Skin of body (tissue), 2 donors: Measurements from ENCODE around the gene RAI1. TPM values are rescaled to one million over a fixed set of nuclear protein-coding genes. Genes with fewer than 3 reads are reported as not detected.

Source experiments
- DNase-seq: peaks from one replicate; lab custom pipeline; 2025; lab: John Stamatoyannopoulos, UW
- total RNA-seq: library from RNA; depleted of rRNA; stranded (reverse); fragments of >200 nt; gene quantifications from one replicate; pipeline ENCODE4 v1.2.3, GENCODE V29; 2014

The RAI1 gene
- total RNA-seq, 1 donor from 2014 or later: 11.4 TPM

DNA sequence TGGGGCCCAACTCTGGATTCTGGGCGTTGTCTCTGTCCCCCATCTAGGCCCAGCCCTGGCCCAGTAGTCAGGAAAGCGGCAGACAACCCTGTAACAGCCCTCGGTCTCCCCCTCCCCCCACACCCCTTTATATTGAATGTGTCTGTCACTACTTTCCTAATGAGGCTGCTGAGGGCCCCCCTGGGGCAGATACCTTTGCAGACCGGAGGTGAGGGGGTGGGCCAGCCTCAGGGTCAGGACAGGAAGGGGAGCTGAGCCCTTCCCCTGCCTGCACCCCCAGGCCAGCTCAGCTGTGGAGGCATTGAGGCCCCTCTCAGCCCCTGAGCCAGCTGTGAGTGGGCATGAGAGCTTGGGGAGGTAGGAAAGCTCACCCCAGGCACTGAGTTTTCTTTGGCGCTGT lies 17.1 kb downstream of the RAI1 start:
- no peak for DNase-seq

DNA sequence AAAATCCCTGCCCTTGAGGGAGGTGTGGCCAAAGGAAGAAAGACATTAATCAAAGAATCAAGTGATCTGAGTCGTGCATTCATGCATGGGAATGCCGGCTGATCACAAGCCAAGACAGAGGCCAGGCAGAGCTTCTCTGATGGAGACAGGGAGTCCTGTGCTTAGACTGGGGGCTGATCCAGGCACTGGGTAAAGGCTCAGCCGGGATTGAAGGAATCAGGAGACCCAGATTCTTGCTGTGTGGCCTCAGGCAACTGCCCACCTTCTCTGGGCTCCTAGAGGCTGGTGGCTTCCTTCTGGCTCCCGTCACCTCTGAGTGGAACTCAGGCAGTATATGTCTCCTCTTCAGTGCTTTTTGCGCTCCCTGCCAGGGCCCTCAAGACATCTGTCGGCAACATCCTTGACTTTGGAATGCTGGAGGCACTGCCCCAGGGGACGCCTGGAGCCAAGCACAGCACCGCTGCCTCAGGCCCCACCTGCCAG lies 17.7 kb downstream of the RAI1 start:
- DNase-seq: peak; percentile 21

DNA sequence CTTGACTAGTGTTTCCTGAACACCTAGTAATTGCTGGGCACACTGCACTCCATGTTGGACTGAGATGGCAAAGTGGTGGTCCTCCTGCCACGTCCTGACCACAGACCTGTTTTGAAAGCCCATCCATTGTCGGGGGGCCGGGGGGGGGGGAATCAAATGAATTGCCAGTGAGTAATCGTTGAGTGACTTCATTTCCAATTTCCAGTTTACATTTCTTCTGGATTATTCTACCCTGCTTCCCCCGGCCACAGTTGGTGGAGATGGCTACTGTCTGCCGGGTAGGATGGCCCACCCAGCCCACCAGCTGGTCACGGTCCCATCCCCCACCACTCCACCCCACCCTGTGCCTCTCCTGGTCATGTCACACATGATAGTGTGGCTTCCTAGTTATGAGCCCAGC lies 18.2 kb downstream of the RAI1 start:
- no peak for DNase-seq

DNA sequence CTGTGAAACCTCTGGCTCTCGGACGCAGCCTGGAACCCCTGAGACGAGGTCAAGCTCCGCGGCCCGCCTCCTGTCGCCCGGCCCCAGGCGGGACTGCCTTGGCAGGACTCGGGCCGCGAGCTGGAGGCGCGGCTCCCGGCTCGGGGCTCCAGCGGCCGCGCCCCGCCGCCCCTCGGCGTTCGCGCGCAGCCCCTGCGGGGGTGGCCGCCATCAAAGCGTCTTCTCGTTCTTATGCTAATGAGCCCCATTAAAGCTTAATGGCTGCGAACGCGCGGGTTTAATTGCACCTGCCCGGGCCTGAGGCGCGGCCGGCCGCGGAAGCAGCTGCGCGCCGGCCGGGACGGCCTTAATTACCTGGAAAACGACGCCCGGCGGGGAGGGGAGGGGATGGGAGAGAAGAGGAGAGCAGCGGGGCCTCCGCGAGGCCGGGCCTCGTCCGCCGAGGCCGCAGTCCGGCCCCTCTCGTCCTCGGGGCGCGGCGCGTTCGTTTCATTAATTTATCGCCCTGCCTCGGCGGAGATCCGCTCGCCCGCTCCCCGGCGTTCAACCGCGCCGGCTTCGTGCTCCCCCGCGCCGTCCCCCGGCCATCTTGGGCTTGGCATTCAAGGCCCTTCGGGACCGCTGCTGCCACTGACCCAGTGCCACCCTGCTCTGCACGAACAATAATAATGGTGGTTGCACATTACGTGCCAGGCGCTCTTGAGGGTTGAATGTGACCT lies 19.2 kb downstream of the RAI1 start:
- DNase-seq: no peak

DNA sequence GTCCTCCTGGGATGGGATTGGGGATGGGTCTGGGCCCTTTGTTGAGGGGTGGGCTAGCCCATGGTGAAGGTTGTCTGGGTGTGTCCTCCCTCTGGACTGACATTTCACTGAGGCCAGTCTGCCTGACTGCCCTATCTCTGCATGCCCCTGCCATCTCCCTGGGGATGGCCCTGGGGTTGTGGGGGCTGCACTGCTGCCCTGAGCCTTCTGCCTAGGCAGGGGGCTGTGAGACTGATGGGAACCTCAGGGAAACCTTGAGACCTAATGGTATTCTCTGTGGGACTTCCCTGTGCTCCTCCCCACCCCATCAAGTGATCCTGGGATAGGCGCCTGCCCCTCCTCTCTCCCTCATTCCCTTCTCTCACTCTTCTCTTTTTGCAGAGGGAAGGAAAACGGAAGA lies 19.9 kb downstream of the RAI1 start:
- DNase-seq: no peak

DNA sequence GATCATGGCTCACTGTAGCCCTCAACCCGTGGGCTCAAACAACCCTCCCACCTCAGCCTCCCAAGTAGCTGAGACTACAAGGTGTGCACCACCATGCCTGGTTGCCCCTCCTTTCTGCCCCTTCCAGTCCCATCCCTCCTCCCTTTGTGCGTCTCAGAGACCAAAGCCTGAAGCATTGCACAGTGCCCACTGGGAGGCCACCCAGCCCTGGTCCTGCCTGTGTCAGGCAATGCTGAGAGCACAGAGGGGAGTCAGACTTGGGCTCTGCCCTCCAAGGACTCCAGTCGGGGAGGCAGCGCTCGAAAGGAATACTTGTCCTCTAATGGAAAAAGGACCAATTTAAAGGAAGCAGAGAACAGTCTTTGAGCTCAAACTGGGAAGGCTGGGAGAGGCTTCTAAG lies 20.4 kb downstream of the RAI1 start:
- DNase-seq: no peak

DNA sequence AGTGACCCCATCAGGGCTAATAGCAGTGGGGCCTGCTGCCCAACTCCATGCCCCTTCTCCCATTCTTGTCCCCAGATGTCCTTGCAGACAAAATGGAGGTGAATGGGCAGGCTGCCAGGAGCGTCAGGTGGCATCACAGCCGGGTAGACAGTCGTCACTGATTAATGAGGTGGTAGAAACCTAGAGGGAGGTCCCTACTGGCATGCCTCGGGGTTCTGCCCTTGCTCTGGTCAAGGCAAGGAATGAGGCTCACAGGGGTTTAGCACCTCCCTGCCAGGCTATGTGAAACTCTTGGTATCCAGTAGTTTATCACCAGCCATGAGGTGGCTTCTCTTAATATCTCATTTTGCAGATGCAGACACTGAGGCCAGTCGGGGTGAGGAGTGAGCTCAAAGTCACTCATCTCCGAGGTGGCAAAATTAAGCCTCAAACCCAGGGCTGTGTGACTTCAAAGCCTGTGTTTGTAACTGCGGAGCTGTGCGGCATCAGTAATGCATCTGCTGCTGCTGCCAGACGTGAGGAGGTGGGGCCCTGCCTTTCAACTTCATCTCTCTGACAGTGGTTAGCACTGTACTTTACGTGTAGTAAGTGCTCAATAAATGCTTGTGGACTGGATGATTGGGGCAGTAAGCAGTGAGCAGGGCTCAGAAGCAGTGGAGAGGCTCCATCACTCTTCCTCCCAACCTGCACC lies 21.3 kb downstream of the RAI1 start:
- no peak for DNase-seq

DNA sequence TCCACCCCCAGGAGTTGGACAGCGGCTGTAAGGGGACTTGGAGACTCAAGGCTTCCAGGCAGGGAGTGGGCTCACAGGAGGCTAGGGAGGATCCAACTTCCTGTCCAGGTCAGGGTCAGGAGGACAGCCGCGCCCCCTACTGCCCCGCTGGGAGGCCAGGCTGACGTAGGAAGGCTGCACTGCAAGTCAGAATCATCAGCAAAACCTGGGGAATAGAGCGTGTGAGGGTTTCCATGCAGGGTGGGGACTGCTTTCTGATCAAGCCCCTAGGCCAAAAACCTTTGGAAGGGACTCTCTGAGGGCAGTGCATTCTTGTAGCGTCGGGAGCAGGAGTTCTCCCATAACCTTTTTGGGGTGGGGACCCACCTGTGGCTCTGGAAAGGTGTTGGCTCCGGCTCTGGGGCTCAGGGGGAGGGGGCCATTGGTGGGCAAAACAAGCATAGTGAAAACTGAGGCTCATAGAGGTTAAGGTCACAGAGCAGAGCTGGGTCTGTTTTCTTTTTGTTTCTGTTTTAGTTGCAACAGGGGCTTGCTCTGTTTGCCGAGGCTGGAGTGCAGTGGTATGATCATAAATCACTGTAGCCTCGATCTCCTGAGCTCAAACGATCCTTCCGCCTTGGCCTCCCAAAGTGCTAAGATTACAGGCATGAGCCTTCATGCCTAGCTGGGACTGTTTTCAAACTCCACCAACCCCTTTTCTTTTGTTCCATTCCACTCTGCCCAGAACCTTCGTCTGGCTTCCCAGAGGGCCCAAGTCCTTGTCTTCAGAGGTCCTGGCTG lies 22.1 kb downstream of the RAI1 start:
- DNase-seq: no peak

DNA sequence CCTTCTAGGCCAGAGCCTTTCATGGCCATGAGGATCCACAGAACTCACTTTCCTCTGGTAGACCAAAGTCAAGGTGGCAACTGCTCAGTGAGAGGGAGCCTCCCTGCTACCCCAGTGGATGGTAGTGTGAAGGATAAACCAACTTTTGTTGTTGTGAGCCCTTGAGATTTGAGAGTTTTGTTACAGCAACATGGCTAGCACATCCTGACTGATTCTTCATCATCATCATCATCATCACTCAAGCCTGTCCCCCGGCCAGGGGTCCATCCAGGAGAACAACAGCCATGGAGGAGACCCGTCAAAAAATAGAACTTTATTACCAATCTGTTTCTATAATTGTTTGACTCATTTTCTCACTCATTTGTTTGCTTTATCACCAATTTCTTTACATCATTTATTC lies 23.7 kb downstream of the RAI1 start:
- no peak for DNase-seq

DNA sequence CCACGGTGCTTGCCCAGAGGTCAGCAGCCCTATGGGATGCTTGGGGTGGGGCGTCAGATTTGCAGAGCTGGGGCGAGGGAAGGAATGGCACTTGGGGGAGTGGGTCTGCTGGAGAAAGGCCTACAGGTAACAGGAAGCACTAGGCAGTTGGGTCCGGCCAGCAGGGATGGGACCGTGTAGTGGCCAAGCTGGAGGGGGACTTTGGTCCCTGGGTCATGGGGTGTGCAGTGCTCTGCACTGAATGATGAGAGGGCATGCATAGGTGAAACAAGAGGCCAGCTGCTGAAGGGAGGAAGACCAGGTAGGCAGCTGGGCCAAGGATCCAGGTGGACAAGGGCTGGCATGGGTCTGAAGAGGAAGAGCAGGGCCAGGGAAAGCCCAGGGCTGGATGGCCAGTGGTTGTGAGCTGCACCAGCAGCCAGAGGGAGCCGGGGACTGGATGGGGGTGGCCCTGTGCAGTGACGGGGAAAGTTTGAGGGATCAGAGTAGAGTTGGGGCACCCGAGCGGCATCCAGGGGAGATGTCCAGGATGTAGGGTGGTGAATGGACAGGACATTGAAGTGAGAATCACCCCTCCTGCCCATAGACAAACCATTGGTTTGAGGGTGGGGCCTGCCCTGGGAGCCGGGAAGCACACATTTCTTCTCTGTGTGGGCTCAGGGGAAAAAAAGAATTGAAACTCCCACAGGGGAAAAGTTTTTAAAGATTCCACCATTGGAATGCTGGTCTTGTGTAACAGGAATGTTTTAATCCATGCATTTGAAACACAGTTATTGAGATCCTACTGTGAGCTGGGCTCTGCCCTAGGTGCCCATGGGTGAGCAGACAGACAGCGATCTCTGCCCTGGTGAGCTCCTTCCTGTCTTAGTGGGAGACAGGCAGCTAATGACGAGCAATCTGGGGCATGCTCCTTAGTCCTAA lies 25.1 kb downstream of the RAI1 start:
- no peak for DNase-seq

DNA sequence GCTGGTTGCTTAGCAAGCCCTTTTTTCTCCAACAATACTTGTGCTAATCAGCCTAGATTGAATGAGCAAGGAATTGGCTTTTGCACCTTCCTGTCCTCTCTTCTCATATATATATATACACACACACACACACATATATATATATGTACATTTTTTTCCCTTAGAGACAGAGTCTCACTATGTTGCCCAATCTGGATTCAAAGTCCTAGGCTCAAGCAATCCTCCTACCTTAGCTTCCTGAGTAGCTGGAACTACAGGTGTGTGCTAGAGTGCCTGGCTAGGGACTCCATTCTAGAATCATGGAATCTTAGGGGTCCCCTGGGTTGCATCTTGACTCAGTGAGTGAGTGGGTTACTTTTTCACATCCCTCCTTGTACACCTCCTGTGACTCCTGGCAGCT lies 27.0 kb downstream of the RAI1 start:
- DNase-seq: no peak

DNA sequence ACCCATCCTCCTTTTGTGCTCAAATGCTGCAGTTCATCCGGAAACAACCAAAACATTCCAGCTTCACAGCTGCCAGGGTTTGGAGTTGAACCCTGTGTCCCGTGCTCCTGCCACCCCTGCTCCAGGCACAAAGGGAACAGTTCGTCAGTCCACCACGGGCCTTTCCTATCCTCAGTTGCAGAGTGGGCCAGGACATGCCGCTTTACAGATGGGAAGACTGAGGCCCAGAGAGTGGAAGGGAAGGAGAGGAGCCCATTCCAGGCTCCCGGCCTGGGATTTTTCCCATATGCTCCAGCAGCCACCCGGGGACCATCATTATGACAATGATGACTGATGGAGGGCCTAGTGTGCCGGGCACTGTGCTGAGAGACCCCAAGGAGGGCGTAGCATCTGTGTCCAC lies 27.6 kb downstream of the RAI1 start:
- DNase-seq: no peak

DNA sequence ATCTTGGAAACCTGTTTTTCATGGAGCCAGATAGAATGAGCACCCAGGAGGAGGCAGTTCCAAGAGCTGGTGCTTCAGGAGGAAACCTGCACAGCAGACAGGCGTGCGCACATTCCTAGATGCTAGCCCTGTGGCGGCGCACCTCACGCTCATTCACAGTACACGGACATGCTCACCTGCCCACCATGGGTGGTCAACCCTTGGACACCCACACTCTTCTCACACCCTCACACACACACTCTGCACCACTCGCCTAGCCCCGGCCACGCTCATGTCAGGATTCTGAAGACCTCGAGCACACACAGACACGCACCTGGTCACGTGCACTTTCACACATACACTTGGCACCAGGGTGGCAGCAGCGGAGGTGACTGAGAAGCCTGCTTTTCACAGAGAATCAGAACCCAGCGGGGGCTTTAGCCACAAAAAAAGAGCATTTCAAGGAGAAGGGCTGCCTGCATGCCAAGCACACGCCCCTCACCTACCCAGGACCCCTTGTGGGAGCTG lies 28.6 kb downstream of the RAI1 start:
- no peak for DNase-seq

DNA sequence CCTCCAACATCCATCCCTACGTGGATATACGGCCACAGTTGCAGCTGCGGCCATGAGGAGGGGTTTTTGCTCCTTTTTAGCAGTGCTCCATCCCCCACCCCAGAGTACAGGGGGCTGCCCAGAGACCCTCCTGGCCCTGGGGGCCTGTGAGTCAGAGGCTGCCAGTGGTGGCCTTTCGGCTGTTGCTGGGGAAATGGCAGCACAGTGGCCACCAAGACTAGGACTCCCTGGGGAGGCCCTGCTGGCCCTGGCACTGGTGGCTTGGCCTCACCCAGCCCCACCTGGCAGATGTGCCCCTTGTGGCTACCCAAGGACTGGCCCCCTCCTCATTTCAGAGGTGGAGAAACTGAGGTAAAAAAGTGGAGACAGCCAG lies 29.1 kb downstream of the RAI1 start:
- DNase-seq: no peak

DNA sequence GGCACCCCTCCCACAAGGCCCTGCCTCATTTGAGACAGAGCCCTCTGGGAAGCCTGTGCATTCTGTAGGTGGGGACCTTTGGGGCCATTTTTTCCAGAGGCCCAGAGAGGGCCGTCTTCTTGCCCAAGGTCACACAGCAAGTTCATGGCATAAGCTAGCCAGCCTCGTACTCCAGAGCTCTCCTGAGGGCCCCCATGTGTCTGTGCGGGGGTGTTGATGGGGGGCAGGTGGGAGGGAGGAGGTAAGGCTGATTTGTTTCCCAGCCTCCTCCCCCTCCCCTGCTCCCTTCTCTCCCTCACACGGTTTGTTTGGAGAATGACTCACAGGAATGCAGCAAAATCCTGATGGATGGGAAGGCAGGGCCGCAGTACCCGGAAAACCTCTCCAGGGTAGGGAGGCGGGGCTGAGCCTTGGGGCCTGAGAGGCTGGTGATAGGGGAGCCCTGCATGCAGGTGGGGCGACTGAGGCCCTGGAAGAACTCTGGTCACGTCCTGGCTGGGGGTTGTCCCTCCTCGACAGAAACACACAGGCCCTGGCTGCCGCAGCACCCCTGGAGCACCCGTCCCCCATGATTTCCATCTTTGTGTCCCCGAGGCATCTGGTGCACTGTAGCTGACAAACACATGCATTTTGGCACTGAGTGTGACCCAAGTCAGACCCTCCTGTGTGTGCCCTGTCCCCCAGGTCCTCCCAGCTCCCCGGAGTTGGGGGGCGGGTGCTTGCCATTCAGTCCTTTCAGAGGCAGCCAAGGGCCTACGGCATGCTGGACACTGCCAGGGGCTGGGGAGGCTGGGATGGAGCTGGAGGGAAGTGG lies 29.7 kb downstream of the RAI1 start:
- no peak for DNase-seq

DNA sequence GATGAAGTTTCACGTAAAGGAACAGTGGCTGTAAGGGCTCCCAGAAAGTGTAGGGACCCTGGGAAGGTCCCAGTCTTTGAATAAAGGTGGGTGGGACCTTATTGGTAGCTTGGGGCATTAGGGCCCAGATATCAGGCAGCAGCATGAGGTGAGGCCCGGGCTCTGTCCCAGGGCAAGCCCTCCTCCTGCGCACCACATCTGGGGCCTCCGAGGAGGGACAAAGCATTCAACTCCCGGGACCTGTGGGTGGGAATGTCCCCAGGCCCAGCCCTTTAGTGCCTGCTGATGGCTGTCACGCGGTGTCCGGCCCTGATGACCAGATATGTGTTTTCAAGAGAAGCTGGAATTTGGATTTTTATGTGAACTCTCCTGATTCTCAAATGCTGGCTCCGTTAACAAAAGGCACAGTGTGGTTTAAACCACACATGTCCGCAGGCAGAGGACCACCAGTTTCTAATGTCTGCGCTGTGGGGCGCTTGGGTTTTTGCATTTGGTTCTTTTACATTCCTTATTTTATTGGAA lies 30.4 kb downstream of the RAI1 start:
- no peak for DNase-seq

DNA sequence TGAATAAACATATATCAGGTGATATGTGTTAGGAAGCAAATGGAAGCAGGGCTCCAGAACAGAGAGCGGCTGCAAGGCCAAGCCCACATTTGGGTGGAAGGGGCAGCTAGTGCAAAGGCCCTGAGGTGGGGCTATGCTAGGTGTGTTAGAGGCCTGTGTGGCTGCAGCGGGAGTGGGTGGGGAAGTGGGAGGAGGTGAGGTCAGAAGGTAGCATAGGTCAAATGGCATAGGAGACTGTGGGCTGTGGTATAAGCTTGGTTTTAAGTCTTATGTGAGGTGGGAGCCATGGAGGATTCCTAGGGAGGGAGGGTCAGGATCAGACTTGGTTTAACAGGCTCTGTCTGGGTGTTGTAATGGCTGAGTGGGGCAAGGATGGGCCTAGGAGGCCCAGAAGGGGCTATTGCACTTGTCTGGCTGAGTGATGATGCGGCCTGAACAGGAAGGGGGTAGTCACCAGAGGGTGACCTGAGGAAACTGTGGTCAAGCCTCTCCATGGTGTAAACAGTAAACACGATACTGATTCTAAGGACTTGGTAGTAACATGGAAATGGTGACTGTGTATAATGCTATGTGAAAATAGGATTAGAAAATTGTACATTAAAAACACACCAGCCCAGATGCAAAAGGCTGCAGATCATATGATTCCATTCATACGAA lies 31.1 kb downstream of the RAI1 start:
- DNase-seq: no peak

DNA sequence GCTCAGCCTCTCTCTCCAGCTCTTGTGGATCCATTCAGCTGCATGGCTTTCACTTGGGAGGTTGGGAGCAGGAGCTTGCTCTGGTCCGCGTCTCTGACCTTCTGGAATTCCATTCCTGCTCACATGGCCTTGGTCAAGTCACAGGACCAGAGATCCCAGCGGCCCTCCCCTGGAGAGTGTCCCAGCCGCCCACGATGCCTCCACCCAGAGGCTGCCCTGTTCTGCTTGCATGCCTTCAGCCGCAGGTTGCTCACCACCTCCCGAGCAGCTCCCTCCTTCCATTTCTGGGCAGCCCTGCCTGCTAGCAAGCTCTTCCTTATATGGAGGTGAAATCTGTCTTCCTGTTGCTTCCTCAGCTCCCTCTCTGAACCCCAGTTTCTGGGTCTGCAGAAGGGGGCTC lies 32.6 kb downstream of the RAI1 start:
- no peak for DNase-seq

DNA sequence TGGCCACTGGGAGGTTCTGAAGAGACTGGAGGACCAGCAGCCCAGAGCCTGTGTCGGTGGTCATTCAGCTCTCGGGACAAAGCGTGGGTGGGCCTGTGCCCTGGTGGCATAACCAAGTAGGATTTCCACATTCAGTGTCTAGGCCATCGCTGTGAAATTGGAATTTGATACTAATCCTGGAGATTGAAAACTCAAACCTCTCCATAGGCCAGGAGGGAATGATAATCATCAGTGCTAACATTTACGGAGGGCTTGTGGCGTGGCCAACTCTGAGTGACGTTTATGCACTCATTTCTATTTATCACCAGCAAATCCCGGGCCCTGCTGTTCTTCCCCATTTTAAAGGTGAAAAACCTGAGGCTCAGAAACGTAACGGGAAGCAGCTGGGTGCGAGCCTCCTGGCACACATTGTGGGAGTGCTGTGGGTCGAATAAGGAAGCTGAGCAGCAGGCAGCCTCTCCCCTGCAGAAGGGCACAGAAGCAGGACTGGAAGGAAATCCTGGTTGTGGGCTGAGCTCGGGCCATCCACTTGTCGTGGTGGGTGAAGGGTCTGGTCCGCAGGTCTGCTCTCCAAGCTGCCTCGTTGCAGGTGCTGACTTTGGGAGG lies 33.1 kb downstream of the RAI1 start:
- DNase-seq: no peak
